ENCODE results near the gene CSNK1A1L.
"Not testable (repeated sequence)": the region's sequence is repeated elsewhere in the genome, so short reads cannot be mapped to it uniquely, and the experiment has no call there.

CSNK1A1L gene

DNA sequence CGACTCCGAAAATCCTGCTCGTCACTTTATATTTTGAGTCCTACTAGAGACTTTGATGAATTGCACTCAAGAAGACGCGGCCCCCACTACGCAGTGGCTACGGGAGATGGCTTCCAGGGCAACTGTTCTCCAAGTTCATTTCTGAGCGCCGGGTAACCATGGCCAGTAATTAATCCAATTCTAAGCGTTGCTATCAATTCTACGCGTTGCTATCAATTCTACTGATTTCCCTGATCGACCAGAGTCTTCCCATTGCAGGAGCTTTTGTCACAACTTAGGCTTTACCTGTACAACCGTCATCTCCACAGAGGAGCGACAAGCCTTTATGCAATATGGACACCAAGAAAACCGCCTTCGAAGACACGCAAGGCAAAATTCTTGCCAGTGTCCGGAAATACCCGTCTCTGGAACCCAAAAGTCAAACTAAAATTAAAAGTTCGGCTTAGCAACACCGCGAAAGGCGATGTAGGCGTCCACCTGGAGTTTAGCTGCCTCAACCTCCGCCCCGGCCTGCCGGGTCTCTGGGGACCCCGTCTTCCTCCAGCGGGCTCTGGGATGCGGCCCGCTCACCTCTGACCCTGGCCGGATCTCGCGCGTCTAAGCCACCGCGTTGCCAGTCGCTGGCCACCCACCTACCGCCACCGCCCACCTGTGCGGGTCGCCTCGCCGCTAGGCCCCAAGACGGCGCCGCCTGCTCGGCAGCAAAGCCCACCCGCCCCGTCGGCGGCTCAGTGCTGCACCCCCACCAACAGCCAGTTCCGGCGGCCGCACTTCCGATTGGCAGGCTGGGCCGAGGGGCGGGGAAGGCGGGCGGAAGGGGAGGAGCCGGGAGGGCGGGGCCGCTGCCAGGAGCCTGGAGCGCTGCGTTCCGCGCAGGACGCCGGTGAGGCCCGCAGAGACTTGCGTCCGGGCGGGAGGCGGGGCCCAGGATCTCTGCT is 46.3 kb downstream of the CSNK1A1L start, which contains the start of gene SUPT20H:
Gene SUPT20H (minus strand): TSS at position 779 of the 938 bp plus-strand sequence. CDS start 8,198 bp downstream, outside the sequence.
- peak; percentile 93 for DNase-seq (ENCODE audit: low read depth)

- DNase-seq (ENCODE audit: low read depth): not testable (repeated sequence)
These were observed 49.2 kb downstream of the CSNK1A1L start for GRCh38 chr13:37056228-37056627.

Data from stimulated activated CD8-positive, alpha-beta memory T cell treated with anti-CD3 and anti-CD28 coated beads, Interleukin-12 subunit alpha, Interleukin-12 subunit beta, amount 100 ng/mL, for 4 hours (primary cell).